Measurements from ENCODE around the gene OR9Q1.

OR9Q1 gene

DNA sequence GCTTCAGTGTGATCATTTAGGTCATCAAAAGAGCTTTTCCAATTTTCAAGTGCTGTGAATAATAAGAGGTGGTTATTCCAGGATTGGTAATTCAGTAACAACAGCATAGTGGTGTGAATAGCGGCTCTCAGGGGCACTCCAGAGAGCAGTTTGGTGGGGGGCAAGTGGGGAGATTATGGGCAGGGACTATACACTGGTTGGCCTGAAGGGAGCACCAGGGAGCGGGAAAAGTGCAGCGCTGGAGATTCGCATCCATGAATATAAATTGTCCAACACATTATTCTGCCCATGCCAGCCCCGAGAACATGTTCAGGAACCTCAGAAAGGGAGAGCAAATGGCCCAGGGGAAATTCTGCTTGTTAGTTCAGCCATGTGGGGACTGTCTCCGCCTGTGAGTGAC, 45.0 kb downstream of the OR9Q1 start:
- CTCF ChIA-PET: no interaction called here
- TF ChIP-seq, protein P1, sequence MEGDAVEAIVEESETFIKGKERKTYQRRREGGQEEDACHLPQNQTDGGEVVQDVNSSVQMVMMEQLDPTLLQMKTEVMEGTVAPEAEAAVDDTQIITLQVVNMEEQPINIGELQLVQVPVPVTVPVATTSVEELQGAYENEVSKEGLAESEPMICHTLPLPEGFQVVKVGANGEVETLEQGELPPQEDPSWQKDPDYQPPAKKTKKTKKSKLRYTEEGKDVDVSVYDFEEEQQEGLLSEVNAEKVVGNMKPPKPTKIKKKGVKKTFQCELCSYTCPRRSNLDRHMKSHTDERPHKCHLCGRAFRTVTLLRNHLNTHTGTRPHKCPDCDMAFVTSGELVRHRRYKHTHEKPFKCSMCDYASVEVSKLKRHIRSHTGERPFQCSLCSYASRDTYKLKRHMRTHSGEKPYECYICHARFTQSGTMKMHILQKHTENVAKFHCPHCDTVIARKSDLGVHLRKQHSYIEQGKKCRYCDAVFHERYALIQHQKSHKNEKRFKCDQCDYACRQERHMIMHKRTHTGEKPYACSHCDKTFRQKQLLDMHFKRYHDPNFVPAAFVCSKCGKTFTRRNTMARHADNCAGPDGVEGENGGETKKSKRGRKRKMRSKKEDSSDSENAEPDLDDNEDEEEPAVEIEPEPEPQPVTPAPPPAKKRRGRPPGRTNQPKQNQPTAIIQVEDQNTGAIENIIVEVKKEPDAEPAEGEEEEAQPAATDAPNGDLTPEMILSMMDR (IDR thresholded peaks at IDR 0.05; ENCODE audit: insufficient read depth, low read length, missing control alignments): no peak
- no peak overlapping the region for H3K4me3 ChIP-seq (ENCODE audit: low read depth, low read length)
- DNase-seq (ENCODE audit: low read depth, low spot score): no peak
- POLR2A ChIA-PET: no interaction called here

DNA sequence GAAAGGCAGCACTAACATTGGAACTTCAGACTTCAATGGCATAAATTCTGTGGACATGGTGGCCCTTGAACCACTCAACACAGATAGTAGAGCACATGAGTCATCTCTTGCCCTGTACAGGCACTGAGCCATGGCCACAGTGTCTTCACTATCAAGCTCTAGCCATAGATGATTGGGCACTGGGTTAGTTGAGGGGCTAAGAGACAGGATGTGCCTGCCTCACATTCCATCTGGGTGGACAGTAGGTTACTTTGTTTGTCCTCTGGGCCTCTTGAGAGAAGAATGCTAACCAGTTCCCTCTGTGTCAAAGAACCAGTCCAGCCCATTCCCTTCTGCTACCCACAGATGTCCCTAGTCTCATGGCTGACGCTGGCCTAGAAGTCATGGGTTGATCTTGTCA, 46.9 kb downstream of the OR9Q1 start:
- TF ChIP-seq, protein P1 (IDR thresholded peaks at IDR 0.05; ENCODE audit: insufficient read depth, low read length, missing control alignments): no peak
- ChIA-PET CTCF (no interaction called here), POLR2A (no interaction called here)
- H3K4me3 ChIP-seq (ENCODE audit: low read depth, low read length): no peak overlapping the region
- no peak for DNase-seq (ENCODE audit: low read depth, low spot score)

DNA sequence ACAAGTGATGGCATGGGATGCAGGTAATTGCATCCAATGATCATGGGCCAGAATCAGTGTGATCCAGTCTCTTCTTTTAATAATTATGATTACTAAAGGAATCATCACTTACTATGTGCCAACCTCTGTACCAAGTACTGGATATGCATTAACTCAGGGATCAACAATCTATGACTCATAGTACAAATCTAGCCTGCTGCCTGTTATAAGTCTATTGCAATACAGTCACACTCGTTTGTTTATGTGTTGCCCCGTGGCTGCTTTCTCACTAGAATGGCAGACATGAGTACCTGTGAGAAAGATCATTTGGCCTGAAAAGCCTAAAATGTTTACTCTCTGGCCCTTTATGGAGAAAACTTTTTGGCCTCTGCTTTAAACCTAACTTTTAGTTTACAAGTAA, 52.1 kb downstream of the OR9Q1 start:
- H3K4me3 ChIP-seq (ENCODE audit: low read depth, low read length): no peak overlapping the region
- TF ChIP-seq, protein P1 (IDR thresholded peaks at IDR 0.05; ENCODE audit: insufficient read depth, low read length, missing control alignments): no peak
- ChIA-PET CTCF (no interaction called here), POLR2A (no interaction called here)
- DNase-seq (ENCODE audit: low read depth, low spot score): no peak

GRCh38 chr11:58086528-58086927, 62.8 kb downstream of the OR9Q1 start:
- POLR2A ChIA-PET: no interaction called here
- no peak overlapping the region for H3K4me3 ChIP-seq (ENCODE audit: low read depth, low read length)
- CTCF ChIA-PET: no interaction called here
- TF ChIP-seq, protein P1 (IDR thresholded peaks at IDR 0.05; ENCODE audit: insufficient read depth, low read length, missing control alignments): no peak
- DNase-seq (ENCODE audit: low read depth, low spot score): no peak

GRCh38 chr11:58097437-58097836, 73.8 kb downstream of the OR9Q1 start:
- ChIA-PET POLR2A (no interaction called here), CTCF (no interaction called here)
- DNase-seq (ENCODE audit: low read depth, low spot score): no peak
- TF ChIP-seq, protein P1 (IDR thresholded peaks at IDR 0.05; ENCODE audit: insufficient read depth, low read length, missing control alignments): no peak
- no peak overlapping the region for H3K4me3 ChIP-seq (ENCODE audit: low read depth, low read length)

DNA sequence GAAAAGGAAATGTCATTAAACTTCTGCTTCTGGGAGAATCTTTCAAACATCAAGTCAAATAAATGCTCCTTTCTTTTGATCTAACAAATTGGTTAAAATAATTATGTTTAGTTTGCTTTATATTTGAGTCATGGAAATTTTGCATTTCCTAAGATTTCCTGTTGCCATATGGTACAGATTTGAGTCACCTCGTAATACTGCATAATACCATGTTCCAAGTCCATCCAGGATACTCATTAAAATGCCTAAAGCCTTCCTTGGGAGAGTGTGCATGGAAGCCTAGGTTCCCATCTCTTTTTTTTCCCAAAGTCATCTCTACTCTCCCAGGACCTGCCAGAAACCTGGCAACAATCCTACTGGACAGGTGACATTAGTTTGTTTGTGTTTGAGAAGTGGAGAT, 97.4 kb downstream of the OR9Q1 start:
- H3K4me3 ChIP-seq (ENCODE audit: low read depth, low read length): no peak overlapping the region

More for the DNA sequence above, 97.4 kb downstream of the OR9Q1 start:
- CTCF ChIA-PET: no interaction called here
- no peak for DNase-seq (ENCODE audit: low read depth, low spot score)
- POLR2A ChIA-PET: no interaction called here
- TF ChIP-seq, protein P1 (IDR thresholded peaks at IDR 0.05; ENCODE audit: insufficient read depth, low read length, missing control alignments): no peak
